ENCODE results near the gene METTL24.

Gene METTL24

GRCh38 chr6:110271732-110272022 lies 86.5 kb downstream of the METTL24 start:
- DNase-seq (ENCODE audit: low read depth), result no peak
- no peak overlapping the region for H3K4me3 ChIP-seq (ENCODE audit: low read depth, low read length)
- TF ChIP-seq CTCF (IDR thresholded peaks at IDR 0.05; ENCODE audit: low read depth, low read length, missing control alignments), result no peak

DNA sequence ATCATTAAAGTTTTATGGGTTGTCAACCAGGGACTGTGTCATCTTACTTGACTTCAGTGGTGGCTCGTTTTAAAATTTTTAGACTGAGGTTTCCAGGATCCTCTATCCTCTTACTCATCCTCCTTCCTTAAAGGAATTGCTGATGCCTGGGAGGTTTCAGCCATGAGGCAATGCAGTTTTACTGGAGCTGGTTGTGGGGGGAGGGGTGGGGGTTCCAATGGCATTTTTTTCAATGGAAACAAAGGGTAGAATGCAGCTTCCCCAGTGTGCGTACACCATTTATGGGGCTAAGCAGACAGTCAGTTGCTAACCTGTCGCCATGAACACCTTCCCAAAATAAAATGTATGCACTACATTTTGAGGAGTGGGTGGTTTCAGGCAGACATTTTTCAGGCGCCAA lies 88.0 kb downstream of the METTL24 start:
- H3K4me3 ChIP-seq (ENCODE audit: low read depth, low read length), result no peak overlapping the region
- no peak for TF ChIP-seq CTCF (IDR thresholded peaks at IDR 0.05; ENCODE audit: low read depth, low read length, missing control alignments)
- no peak for DNase-seq (ENCODE audit: low read depth)

DNA sequence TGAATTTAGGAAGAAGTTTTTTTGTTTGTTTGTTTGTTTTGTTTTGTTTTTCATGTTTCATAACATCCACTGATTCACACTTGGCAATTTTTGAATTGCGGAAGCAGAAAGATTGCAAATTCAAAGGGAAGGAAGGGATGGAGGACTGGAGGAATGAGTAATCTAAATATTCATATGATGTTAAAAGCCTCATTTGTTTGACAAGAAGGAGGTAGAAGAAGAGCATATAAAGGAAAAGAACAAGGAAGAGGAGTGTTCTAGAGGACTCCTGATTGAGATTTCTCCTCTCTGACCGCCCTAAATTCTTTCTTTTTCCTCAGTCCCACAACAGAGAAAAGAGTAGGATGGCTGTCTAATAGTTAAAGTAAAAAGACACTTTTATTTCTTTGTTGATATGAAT lies 88.5 kb downstream of the METTL24 start:
- H3K4me3 ChIP-seq (ENCODE audit: low read depth, low read length), result no peak overlapping the region
- DNase-seq (ENCODE audit: low read depth), result no peak

GRCh38 chr6:110266996-110267395 lies 91.2 kb downstream of the METTL24 start:
- DNase-seq (ENCODE audit: low read depth), result no peak
- H3K4me3 ChIP-seq (ENCODE audit: low read depth, low read length), result no peak overlapping the region
- no peak for TF ChIP-seq CTCF (IDR thresholded peaks at IDR 0.05; ENCODE audit: low read depth, low read length, missing control alignments)

More for the DNA sequence above, 88.5 kb downstream of the METTL24 start:
- TF ChIP-seq CTCF (IDR thresholded peaks at IDR 0.05; ENCODE audit: low read depth, low read length, missing control alignments), result no peak

- DNase-seq (ENCODE audit: low read depth), result no peak
- no peak for TF ChIP-seq CTCF (IDR thresholded peaks at IDR 0.05; ENCODE audit: low read depth, low read length, missing control alignments)
- H3K4me3 ChIP-seq (ENCODE audit: low read depth, low read length), result no peak overlapping the region
These were observed 92.9 kb downstream of the METTL24 start for GRCh38 chr6:110265273-110265672.

DNA sequence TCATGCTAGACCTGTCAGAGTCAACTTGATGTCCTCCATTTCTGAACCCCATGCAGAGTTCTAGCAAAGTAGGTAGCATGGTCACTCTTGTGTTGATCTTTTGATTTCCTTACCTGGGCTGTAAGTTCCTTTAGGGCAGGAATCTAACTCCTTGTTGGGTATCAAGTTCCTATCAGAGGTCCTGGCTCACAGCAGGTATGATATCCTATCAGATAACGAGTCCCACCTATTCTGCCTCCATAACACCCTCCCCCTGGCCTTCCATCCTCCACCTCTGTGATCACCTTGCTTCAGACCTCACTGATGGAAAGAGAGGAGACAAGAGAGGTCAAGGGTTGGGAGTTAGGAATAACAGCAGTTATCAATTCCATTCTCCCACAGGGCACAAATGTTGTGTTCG lies 101.8 kb downstream of the METTL24 start:
- TF ChIP-seq CTCF (IDR thresholded peaks at IDR 0.05; ENCODE audit: low read depth, low read length, missing control alignments), result no peak
- H3K4me3 ChIP-seq (ENCODE audit: low read depth, low read length), result no peak overlapping the region
- DNase-seq (ENCODE audit: low read depth), result no peak

- DNase-seq (ENCODE audit: low read depth), result no peak
- no peak overlapping the region for H3K4me3 ChIP-seq (ENCODE audit: low read depth, low read length)
- no peak for TF ChIP-seq CTCF (IDR thresholded peaks at IDR 0.05; ENCODE audit: low read depth, low read length, missing control alignments)
These were observed 102.9 kb downstream of the METTL24 start for GRCh38 chr6:110255211-110255750.

Data from GM12864 (cell line).